ENCODE results near the gene C1QL4.
"Not testable (repeated sequence)": the region's sequence is repeated elsewhere in the genome, so short reads cannot be mapped to it uniquely, and the experiment has no call there.

Gene C1QL4

DNA sequence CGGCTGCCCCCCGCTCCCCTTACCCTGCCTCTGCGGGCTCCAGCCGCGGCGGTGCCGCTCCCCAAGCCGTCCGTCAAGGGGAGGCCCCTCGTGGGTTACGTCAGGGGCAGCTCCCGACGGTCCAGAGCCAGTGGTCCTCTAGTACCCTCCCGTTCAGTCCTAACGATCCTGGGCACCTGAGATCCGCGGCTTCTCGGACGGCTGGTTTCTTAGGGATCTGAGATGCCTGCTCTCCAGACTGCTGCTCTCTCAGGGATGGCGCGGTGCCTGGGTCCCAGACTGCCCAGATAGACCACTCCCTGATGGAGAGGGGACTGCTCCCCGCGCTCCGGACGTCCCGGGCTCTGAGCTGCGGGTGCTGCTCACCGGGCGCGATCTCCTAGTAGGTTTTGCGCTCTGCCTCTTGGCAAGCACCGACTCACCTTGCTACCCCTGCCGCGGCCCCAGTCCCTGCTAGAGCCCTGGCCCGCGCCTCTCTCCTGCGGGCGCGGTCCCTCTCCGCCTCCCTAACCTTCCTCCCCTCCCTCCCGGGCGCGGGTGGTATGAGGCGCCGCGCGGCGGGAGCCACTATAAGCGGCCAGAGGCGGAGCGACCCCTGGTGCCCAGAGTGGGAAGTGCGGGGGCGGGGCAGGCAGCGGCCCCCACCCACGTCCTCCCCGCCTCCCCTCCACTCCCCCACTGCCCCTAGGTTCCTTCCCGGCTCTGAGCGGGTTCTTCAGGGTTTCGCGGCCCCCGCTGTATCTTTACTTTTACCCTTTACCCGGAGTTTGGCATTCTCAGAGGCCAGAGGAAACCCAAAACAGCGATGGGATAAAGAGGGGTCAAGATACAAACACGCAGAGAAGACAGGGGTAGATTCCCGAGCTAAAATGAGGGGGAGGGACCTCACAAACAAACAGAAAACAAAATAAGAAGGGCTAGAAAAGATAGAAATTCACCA, at the start of gene C1QL4:
Gene C1QL4, minus strand, starts transcription at position 544 of the 940 bp plus-strand sequence. CDS start 711 bp downstream, outside the sequence.
- DNase-seq (ENCODE audit: low spot score) = peak; percentile 82

DNA sequence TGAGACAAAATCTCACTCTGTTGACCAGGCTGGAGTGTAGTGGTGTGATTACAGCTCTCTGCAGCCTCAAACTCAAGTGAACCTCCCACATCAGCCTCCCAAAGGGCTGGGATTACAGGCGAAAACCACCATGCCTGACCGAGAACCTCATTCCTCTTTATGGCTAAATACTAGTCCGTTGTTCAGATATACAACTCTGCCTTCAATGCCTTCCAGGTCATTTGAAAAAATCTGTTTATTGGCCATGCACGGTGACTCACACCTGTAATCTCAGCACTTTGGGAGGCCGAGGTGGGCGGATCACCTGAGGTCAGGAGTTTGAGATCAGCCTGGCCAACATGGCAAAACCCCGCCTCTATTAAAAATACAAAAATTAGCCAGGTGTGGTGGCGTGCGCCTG, 43.2 kb upstream of the C1QL4 start:
- not testable (repeated sequence) for DNase-seq (ENCODE audit: low spot score)

DNA sequence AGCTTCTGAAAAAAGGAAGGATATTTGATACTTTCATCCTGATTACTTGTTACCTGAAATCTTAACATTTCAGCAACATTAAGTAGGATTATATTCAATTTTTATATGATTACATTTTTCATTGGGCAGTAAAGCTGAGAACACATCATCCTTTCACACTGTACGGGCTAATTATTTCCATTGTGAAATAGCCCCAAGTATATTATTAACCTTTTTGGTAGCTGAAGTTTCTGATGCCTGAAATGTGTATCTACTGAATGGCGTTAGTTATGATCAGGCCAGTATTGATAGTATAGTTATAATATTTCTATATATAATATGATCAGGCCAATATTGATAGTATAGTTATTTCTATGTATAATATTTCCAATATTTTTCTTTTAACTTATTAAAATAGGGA, 40.4 kb upstream of the C1QL4 start:
- DNase-seq (ENCODE audit: low spot score) = no peak

DNA sequence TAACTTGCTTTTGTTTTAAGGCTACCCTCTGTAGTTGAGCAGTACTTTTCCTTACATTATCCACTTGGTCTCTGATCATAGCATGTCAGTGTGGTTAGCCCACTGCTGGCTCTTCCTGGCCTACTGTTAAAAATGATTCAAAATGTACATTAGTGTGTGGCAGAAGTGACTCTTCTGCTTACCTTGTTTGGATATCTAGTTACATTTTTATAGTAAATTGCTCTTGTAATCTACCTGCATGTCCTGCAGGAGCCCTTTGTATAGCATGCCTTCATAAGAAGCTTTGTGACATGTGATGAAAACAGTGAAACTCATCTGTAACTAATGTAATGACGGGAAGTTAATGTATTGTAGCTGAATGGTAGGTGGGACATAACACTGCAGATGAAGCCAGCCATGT, 38.4 kb upstream of the C1QL4 start:
- no peak for DNase-seq (ENCODE audit: low spot score)

DNA sequence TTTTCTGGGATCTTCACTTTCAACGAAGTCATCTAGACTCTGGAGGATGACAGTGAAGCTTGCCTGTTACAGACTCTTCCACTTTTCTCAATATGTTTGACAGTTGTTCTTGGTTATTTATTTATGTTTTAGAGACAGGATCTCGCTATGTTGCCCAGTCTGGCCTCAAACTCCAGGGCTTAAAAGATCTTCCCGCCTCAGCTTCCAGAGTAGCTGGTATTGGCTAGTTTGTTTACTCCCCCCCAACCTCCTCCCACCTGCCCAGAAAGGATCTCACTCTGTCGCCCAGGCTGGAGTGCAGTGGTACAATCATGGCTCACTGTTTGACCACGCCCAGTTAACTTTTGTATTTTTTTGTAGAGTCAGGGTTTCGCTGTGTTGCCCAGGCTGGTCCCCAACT, 33.6 kb upstream of the C1QL4 start:
- no peak for DNase-seq (ENCODE audit: low spot score)

DNA sequence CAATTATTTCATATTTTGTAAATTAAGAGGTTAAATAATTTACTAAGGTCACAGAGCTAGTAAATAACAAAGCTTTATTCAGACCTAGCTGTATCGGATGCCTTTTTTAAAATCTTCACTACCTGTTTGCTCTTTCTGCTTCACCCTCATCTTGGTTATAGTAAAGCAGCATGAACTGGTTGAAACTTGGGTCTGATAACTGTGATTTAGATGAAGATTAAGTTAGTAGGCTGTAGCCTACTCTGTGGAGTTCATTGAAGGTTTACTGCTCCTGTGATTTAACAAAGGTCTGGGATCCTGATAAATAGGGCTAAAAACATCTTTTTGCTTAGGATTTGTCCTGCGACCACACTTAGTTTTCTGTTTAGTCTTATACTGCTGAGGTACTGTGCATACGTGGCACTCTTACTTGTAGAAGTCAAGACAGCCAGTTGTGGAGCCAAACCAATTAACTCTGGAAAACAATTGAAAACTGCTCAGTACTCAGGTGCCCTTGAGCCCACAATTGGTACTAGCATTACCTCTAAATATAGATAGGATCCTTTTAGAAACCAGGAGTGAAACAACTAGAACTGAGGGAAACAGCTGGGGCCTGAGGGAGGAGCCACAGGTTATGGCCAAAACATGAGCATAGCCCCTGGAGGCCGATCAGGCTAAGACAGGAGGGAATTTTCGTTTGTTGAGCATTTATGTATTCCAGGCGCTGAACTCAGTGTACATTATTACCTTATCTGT, 32.6 kb upstream of the C1QL4 start:
- peak; percentile 79 for DNase-seq (ENCODE audit: low spot score)

DNA sequence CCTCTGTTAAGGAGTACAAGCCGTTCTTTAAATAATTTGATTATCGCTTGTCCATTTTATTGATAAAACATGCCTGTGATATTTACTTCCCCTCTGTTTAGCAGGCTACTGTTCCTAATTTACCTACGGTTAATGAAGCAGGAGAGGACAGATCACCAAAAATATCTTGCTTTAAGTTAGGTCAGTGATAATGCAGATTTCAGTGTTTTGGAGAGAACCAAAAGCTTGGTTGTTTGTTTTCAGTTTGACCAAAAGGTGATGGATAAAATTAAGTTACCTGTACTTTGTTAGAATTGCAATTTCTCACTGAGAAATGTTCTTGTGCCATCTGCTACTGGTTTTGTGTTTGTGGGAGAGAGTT, 31.2 kb upstream of the C1QL4 start:
- peak; percentile 49 for DNase-seq (ENCODE audit: low spot score)

DNA sequence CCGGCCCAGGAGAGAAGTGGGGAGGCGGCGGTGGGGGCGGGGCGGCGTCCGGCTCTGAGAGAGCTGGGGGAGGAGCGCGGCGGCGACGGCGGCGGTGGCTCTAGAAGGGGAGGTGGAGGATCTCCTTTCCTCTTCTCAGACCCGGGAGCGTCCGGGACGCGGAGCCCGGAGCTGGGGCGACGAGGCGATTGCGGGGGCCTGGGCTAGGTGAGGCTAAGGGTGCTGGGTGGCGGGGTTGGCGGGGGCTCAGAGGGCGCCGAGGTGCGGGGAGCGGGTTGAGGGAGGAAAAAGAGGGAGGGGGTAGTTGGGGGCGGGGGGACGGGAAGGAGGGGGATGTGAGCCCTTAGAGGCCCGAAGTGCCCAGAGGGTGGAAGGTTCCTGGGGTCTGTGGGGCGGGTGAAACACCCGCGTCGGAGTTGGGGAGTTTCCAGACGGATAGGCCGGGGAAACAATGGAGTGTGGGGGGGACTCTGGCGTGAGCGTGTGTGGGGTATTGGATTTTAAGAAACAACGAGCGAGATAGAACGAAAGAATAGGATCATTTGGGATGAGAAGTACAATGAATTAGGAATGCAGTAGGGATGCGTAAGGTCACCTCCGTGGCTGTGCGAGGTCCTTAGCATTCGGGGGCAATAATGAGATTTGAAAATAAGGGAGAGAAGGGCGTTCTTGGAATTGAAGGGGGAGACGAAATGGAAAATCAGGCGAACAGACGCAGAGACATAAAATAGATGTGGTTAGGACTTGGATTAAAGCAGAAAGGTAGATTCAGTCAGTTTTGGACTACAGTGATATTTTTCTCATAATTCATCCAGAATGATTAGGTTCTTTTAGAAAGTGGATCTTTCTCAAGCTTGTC, 30.6 kb upstream of the C1QL4 start, which contains the start of gene SPATS2:
Gene SPATS2, plus strand, starts transcription at position 82 of the 859 bp plus-strand sequence. CDS start 93,551 bp downstream, outside the sequence.
- no peak for DNase-seq (ENCODE audit: low spot score)

DNA sequence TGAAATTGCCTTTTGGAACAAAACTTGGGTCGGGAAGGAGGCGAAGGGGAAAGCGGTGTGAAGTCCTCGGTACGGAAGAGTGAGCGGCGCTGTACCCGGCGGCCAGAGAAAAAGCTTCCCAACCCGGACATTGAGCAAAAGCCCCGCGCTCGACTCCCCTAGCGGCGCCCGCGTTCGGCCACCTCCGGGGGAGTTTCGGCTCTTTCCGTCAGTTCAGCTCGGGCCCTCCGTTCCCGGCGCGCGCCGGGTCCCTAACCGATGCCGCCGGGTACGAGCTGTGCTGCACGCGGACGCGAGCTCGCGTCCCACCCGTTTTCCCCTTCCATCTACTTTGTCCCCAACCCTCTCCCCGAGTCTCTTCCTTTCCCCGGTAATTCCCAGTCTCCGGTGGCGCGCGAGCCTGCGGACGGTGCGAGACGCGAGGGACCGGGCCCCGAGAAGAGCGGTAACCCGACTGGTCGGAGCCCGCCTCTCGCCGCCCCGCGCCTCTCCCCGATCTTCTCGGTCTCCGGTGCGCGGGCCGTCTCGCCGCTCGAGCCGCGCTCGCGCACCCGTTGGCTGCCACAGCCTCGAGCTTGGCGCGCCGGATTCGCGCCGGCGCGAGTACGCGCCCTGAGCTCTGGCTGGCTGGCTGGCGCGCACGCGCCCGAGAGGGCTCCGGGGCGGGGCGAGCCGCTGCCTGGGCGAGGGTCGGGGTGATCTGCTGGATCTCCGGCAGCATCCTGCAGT, 29.8 kb upstream of the C1QL4 start:
- DNase-seq (ENCODE audit: low spot score) = peak; percentile 95

DNA sequence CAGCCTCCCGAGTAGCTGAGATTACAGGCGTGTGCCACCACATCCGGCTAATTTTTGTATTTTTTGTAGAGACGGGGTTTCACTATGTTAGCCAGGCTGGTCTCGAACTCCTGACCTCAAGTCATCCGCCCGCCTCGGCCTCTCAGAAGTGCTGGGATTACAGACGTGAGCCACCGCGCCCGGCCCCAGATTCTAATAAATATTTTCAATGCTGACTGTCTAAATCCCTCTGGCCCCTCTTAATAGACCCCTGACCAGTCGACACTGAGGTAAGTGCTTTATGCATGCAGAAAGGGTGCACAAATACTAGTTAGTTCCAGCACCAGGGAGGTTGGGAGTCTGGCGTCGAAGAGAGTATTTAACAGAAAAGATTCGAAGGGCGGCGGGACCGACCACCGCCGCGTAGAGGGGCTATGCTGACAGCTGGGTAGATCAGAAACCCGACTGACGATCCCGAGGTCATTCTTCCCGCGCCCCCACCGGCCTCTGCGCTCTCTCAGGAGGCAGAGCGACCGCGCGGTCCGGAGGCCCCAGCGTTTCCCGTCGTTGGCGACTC, 29.2 kb upstream of the C1QL4 start:
- no peak for DNase-seq (ENCODE audit: low spot score)

DNA sequence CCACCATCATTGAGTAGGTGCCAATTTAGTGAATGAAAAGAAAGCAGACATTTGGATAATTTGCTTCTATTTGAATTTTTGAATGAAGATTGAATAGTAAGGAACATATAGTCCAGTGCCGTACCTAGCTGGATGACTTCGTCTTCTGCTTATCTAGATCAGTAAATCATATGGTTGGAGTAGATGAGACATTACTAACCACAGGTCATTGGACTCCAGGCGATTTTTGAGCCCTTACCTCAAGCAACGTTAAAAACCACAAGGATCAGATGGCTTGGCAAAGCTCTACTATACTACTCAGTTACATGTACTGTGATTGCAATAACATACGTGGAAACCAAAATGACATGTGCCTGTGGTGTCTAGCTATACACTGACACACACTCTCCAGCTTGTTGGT, 28.6 kb upstream of the C1QL4 start:
- no peak for DNase-seq (ENCODE audit: low spot score)

DNA sequence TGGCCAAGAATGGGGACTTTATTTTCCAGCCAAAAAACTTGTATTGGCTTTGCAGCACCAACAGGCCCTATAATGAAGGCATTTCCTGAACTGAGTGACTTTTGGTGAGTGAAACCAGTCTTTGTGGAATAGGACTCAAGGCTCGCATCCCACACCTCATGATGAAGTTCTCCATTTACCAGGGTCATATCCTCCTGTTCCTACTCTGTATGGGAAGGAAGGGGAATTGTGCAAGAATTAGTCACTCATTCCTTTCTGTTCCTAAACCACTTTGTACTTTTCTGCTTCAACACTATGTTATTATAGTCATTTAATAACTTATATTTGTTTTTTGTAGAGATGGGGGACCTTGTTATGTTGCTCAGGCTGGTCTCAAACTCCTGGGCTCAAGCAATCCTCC, 28.0 kb upstream of the C1QL4 start:
- DNase-seq (ENCODE audit: low spot score) = no peak

DNA sequence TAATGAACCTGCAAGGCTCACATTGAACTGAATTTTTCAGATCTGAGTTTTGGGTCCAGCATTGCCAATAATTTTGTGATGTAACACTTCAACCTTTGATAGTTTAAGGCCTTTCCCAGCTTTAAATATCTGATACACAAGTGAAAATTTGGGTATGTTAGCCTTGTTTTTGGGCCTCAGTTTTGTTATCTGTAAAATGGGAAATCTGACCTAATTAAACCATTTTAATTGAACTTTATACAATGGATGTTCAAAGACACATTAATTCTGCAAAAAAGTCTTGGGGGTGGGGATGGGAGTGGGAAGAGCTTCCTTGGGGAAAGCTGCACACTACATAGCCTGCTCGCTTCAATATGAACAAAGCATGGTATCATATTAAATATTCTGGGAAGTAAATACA, 25.1 kb upstream of the C1QL4 start:
- DNase-seq (ENCODE audit: low spot score) = no peak

DNA sequence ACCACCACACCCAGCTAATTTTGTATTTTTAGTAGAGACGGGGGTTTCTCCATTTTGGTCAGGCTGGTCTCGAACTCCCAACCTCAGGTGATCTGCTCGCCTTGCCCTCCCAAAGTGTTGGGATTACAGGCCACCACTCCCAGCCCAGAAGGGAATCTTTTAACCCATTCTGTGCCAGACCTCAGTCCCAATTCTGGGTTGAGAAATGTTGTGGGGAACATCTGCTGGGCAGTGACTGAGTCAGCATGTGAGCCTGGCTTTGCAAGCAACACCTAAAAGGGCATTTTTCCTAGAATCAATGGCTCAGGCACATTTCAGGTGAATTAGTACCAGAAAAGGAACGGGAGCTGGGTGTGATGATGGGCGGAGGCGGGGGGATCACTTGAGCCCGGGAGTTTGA, 22.7 kb upstream of the C1QL4 start:
- no peak for DNase-seq (ENCODE audit: low spot score)

DNA sequence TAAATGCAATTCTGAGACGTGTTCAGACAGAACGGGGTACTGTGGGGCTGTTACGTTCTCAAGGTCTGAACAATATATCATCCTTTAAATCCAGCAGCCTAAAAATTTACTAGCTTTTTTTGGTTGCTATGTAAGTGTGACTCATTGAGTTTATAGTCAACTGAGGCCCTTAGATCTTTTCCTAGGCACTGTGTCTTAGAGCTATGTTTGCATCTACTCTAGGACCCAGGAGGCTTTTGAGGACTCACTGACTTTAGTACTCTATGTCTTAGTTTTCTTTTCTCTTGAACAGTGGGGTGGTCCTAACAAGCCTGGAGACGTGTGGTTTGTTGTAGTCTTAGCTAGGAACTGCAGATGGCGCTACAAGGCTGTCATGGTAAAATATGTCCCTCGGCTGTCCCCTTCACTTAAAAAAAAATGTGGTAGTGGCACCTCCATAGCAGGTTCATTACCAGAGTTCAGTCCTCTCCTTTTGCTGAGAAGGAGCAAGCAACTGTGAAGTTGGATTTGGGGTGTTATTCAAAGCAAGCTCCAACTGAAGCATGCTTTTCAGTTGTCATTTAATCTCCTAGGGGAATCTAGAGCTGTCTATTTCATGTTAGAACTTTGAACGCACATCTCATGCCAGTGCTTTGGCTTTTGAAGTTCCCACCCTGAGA, 21.6 kb upstream of the C1QL4 start:
- peak; percentile 91 for DNase-seq (ENCODE audit: low spot score)

DNA sequence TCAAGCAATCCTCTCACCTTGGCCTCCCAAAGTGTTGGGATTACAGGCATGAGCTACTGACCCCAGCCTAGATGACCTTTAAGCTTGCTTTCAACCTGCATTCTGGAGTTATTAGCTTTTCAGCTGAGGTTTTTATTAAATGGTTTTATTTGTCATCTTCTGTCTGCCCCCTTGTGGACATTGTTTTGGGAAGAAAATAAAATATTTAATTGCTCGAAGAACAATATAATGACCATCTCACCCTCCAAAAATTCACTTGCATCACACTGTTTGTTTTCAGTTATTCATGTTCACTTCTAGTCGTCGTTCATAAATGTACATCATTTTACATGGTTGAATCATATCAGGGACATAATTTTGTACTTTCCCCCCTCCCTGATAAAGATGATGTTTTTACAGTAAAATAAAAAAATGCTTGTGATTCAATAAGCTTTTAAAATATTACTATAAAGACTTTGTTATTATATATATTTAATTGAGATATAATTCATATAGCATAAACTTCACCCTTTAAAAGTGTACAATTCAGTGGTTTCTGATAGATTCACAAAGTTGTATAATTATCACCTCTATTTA, 20.2 kb upstream of the C1QL4 start:
- peak; percentile 75 for DNase-seq (ENCODE audit: low spot score)

DNA sequence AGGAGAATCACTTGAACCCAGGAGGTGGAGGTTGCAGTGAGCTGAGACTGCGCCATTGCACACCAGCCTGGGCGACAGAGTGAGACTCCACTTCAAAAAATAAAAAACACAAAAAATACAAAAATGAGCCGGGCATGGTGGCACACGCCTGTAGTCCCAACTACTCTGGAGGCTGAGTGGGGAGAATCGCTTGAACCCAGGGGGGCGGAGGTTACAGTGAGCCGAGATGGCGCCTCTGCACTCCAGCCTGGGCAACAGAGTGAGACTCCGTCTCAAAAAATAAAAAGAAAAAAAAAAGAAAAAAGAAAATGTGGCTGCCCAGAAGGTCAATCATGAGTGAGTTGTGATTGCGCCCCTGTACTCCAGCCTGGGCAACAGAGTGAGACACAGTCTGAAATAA, 18.9 kb upstream of the C1QL4 start:
- no peak for DNase-seq (ENCODE audit: low spot score)

DNA sequence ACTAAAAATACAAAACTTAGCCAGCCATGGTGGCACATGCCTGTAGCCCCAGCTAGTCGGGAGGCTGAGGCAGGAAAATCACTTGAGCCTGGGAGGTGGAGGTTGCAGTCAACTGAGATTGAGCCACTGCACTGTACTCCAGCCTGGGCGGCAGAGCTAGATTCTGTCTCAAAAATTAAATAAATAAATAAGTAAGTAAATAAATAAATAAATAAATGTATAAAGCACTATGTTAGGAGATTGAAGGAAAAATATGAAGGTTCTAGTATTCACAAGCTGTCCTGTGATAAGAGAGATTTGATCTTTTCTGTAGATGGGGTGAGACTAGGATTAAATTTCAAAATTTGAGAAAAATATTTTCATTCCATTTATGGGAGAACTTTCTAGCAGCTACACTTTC, 15.4 kb upstream of the C1QL4 start:
- DNase-seq (ENCODE audit: low spot score) = no peak

DNA sequence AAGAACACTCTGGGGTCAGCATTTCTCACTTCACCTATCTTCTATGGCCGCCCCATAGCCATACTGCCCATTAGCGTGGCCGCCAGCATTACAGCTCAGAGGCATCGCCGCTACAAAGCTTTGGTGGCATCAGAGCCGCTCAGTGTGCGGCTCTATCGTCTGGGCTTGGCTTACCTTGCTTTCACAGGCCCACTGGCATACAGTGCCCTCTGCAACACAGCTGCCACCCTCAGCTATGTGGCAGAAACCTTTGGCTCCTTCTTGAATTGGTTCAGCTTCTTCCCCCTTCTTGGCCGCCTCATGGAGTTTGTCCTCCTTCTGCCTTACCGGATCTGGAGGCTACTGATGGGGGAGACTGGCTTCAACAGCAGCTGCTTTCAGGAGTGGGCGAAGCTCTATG, 12.3 kb upstream of the C1QL4 start:
- no peak for DNase-seq (ENCODE audit: low spot score)

DNA sequence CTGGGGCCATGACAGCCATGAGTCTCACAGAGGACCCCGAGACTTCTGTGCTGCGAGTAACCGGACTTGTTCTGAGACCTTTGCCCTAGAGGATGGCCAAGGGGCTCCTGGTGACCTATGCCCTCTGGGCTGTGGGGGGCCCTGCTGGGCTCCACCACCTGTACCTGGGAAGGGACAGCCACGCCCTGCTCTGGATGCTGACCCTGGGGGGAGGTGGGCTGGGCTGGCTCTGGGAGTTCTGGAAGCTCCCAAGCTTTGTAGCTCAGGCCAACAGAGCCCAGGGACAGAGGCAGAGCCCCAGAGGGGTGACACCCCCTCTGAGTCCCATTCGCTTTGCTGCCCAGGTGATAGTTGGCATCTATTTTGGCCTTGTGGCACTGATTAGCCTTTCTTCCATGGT, 11.8 kb upstream of the C1QL4 start:
- DNase-seq (ENCODE audit: low spot score) = no peak

All from NAMALWA (cell line).